K562 (cell line): ENCODE data around the gene NELFA.

ENCODE experiments used
- RAD21 ChIP-seq, 2 experiments: fragments of 250-450 bp in 1 of 2; fragments of 450-650 bp in 1 of 2; sonication (Bioruptor Pico) in 1 of 2; formaldehyde crosslinking in 1 of 2; IDR thresholded peaks in 1 of 2; conservative IDR thresholded peaks in 1 of 2; 2 replicates each; pipeline versions ENCODE4 v1.4.0 to v1.8.0; 2020 to 2022; ENCODE audit warnings: mild to moderate bottlenecking in 2 of 2, moderate library complexity in 1 of 2
- ZNF785 ChIP-seq: fragments of 250-450 bp; sonication (Bioruptor Pico); IDR thresholded peaks from 2 replicates; pipeline ENCODE4 v1.4.0; 2020; ENCODE audit warnings: mild to moderate bottlenecking

DNA sequence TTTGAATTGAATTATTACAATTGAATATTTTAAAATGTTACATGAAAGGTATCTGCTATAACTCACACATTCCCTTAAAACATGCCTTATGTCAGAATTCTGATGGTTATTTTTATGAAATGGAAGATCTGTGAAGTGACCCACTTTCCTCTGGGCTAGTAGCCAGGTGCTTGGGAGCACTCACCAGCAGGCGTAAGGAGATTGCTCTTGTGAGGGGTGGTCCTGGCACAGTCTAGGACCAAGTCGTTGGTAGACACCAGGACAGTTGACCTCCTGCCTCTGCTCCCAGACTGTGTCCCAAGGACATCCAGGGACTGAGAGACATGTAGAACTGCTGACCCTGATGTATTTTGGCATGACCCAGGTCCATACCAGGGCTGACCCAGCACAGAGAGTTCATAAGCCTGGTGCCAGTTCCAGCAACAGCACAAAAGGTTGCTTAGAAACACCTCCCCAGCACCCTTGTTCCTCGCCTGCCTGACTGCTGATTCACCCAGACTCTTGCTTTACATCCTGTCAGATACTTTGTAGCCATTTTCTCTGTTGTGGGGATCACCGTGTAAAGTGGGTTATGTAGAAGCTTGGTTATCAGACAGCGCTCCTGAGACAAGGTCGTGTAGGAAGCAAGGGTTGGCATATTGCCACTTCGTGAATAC lies 48.5 kb downstream of the NELFA start:
- TF ChIP-seq RAD21 (CRISPR knock-in tag; conservative IDR thresholded peaks at IDR 0.05 in 1 of 2, IDR thresholded peaks at IDR 0.05 in 1 of 2) (no peak), ZNF785 (CRISPR knock-in tag) (no peak)
